NAMALWA (cell line): Measurements from ENCODE around the gene WNT9A.

Experiments used
- DNase-seq: peaks from one replicate; pipeline ENCODE4 v3.0.0-alpha.2; 2015; ENCODE audit warnings: low spot score

The WNT9A gene

GRCh38 chr1:227941509-227942020, 6.2 kb downstream of the WNT9A start:
- no peak for DNase-seq

GRCh38 chr1:227940791-227941241, 6.9 kb downstream of the WNT9A start:
- no peak for DNase-seq

GRCh38 chr1:227939791-227940771, 7.7 kb downstream of the WNT9A start:
- no peak for DNase-seq

- DNase-seq, result no peak
Observed at GRCh38 chr1:227938911-227939790, 8.6 kb downstream of the WNT9A start.

- no peak for DNase-seq
Observed at GRCh38 chr1:227938276-227938675, 9.5 kb downstream of the WNT9A start.

- no peak for DNase-seq
Observed at GRCh38 chr1:227937838-227938145, 9.9 kb downstream of the WNT9A start.

GRCh38 chr1:227937031-227937837, 10.5 kb downstream of the WNT9A start:
- no peak for DNase-seq

GRCh38 chr1:227935826-227936225, 11.9 kb downstream of the WNT9A start:
- no peak for DNase-seq

GRCh38 chr1:227934476-227935313, 13.0 kb downstream of the WNT9A start:
- no peak for DNase-seq

- DNase-seq, result no peak
Observed at GRCh38 chr1:227929751-227930472, 17.8 kb downstream of the WNT9A start.

GRCh38 chr1:227928811-227929375, 18.8 kb downstream of the WNT9A start:
- DNase-seq, result no peak

- no peak for DNase-seq
Observed at GRCh38 chr1:227927971-227928741, 19.6 kb downstream of the WNT9A start.

GRCh38 chr1:227926896-227927885, 20.5 kb downstream of the WNT9A start:
- DNase-seq, result no peak

- no peak for DNase-seq
Observed at GRCh38 chr1:227926216-227926791, 21.4 kb downstream of the WNT9A start.

GRCh38 chr1:227925582-227926198, 22.0 kb downstream of the WNT9A start:
- no peak for DNase-seq

GRCh38 chr1:227924833-227925574, 22.7 kb downstream of the WNT9A start:
- no peak for DNase-seq
